HK-2 (cell line): ENCODE results near the gene CMTR2.
A peak's percentile ranks its signal among the peaks of the same experiment; 100 is the strongest.
"Not testable (repeated sequence)": the region's sequence is repeated elsewhere in the genome, so short reads cannot be mapped to it uniquely, and the experiment has no call there.

Source experiments
- DNase-seq: peaks from one replicate; pipeline ENCODE4 v3.0.0-alpha.2; 2018; ENCODE audit not compliant: unreplicated experiment

CMTR2 gene, protein sequence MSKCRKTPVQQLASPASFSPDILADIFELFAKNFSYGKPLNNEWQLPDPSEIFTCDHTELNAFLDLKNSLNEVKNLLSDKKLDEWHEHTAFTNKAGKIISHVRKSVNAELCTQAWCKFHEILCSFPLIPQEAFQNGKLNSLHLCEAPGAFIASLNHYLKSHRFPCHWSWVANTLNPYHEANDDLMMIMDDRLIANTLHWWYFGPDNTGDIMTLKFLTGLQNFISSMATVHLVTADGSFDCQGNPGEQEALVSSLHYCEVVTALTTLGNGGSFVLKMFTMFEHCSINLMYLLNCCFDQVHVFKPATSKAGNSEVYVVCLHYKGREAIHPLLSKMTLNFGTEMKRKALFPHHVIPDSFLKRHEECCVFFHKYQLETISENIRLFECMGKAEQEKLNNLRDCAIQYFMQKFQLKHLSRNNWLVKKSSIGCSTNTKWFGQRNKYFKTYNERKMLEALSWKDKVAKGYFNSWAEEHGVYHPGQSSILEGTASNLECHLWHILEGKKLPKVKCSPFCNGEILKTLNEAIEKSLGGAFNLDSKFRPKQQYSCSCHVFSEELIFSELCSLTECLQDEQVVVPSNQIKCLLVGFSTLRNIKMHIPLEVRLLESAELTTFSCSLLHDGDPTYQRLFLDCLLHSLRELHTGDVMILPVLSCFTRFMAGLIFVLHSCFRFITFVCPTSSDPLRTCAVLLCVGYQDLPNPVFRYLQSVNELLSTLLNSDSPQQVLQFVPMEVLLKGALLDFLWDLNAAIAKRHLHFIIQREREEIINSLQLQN

DNA sequence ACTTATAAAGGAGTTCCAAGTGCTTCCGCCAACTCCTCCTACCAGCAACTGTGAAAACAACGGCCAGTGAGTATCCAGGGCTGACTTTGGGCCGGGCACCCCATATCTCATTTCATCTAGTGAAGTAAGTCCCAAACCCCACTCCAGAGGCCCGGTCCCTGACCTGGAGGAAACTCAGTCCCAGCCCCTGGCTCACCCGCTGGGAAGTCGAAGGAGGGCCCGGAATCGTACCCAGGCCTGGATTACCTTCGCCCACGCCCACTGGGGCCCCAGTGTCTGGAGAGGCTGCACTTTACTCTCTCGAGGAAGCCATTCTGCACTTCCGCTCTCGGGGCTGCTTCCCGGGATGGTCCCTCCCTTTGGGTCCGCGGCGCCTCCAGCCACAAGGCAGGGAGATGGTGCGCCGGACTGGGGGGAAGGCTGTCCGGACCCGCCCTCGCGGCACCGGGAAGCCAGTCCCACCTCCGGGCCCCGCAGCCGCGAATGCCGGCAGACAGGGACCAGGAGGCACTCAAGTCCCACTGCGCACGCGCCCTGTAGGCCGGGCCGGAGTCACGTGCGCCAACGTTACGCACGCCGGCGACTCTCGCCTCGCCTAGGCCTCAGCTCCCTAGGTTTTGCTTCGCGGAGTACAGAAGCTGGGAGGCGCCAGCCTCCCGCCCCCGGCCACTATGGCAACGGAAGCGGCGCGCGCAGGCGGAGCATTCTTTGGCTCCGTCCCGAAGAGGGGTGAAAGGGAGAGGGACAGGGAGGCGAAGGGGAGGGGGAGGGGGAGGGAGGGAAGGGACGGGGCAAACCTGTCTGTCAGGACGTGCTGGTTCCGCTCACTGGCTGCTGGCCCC, at the start of gene CMTR2:
TSS of gene CMTR2 (minus strand) at position 513 of the 842 bp plus-strand sequence. CDS start 3,482 bp downstream, outside the sequence.
- DNase-seq, result peak; percentile 97

DNA sequence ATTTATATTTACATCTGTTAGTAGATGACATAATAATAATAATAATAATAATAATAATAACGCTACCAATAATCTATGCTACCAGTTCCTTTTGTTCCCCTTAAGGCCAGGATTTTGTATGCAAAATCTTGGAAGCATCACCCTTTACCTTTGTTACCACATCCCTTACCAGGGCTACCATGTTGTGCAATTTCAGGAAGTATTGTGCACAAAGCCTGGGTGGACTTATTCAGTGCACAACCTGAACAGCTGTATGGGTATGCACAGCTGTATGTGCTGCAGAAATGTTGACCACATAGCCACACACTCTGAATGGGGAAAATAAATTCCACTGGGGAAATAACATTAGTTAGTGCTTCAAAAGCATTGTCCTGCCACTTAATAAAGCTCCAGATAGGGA, 49.4 kb upstream of the CMTR2 start:
- no peak for DNase-seq

DNA sequence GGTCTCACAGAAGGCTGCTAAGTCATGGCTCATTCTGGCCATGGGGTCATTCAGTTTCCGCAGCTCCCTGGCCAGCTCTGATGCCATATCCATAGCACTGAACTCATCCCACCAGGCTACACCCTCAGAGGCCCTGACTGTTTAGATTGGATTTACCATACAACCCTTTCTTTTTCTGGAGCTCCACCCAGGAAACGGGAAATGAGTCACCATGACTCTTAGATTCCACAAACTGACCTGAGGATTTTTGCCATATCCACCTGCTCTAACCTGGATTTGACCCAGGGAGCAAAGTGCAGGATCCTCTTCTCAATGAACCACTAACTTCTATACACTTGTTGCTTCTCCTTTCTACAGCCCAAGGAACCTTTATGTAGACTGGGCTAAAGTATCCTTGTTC, 49.0 kb upstream of the CMTR2 start:
- DNase-seq, result no peak

DNA sequence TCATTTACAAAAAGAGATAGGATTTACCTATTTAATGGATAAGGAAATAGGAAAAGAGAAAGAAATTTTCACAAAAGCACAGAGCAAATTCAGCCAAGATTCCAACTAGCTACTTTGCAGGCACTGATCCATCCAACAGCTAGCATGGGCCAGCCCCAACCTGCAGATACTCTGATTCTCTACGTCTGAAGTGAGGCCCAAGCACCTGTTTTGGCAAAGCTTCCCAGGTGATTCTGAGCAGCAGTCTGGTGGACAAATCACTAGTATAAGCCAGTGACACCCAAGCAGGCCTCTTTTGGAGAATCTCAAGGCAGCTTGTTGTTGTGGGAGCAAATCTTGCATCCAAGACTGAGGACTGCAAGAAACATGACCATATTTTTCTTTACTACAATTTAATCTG, 48.4 kb upstream of the CMTR2 start:
- no peak for DNase-seq

DNA sequence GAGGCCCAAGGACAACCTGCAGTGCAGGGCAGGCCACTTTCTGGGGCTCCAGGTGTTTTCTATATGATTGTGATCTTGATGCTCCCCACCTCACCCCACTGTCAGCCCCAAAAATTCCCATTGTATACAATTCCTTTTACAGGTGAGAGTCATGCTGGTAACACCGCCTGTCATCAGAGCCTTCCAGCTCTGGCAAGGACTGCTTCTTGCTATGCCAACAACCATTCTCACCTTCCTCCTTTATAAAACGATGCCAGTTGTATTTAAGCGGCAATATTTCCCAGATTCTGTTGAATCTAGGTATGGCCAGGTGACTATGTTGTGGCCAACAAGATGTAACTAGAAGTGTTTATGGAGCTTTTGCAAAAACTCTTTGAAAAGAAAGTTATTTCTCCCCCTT, 38.9 kb upstream of the CMTR2 start:
- no peak for DNase-seq

DNA sequence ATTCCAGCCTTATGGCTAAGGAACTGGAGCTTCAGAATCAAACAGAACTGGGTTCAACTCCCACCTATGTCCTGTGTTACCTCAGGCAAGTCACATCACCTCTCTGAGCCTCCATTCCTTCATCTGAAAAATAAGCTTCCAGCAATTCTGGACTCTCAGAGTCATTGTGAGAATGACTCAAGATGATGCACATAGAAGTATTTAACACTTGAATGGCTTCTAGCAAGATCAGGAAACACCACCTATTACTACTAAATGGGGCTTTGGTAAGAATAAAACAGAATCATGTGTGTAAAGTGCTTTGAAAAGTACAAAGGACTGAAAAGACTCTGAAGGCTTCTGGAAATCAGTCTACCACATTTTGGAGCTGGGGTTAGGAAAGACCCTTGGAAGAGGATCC, 38.5 kb upstream of the CMTR2 start:
- no peak for DNase-seq

DNA sequence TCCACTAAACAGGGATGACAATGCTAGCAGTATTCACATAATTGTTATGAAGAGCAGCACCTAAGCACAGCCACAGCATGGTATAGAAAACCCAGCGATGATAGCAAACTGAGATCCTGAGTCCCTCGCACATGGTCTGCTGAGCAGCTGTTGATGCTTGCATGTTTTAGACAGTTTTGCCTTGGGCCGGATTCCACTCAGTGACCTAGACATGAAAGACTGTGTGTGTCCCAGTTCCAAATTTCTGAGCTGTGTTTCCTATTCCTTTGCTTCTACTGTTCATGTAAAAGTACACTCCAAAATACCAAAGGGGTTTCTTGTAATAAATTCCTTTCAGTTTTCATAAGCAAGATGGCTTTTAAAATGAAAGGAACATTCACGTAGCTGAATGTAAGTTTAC, 30.8 kb upstream of the CMTR2 start:
- DNase-seq, result no peak

DNA sequence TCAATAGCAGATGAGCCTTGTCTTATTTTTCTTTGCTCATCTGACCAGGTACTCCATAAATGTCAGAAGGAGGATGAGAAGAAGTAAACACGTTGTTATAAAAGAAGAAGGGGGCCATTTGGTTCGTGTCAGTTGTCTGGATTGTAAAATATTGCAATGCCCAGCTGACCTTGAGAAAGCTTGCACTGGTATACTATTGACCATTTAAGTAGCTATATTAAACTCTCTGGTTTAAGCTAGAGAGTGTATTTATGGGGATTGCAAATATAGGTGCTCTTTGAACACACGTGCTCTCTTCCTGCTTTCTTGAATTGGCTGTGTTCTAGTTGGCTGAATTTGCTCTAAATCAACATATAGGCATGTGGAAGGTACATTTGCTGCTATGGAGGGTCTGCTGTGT, 26.1 kb upstream of the CMTR2 start:
- no peak for DNase-seq

DNA sequence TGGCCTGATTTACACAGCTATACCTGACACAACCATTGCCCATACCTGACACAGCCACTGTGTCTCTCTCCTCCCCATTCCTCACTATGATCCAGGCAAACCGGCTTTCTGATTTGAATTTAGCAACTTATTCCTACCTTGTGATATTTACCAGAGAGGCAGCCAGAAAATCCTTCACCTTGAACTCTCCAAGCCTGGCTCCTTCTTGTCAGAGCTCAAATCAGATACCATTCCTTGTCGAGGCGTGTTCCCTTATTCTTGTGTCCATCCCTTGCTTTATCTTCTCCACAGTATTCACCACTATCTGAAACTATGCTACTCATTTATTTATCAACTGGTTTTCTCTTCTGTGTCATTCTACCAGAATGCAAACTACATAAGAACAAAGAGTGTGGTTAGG, 24.4 kb upstream of the CMTR2 start:
- not testable (repeated sequence) for DNase-seq

DNA sequence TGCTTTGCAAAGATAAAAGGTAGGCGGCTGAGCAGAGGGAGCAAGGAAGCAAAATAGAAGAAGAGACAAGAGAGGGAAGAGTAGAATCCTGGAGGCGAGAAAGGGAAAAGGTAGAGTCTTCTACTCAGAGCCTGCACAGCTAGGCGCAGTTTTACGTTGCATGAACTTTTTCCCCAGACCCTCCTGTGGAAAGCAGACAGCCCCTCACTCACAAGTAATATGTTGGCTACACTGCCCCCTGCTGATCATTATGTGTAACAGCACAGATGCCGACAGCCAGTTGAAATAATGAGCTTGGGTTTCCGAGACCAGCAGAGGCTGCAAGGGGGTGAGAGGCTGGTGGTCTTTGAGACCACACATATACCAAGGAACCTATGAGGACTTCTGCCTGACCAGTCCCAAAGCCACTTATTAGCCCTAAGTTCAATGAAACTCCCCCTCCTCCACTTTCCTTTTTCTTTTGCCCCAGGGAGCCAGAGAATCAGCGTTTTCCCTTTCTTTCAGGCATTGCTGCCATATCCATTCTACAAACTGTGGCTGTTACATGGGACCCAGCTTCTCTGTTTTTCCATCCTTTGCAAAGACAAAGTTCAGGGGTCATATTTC, 22.5 kb upstream of the CMTR2 start:
- no peak for DNase-seq

DNA sequence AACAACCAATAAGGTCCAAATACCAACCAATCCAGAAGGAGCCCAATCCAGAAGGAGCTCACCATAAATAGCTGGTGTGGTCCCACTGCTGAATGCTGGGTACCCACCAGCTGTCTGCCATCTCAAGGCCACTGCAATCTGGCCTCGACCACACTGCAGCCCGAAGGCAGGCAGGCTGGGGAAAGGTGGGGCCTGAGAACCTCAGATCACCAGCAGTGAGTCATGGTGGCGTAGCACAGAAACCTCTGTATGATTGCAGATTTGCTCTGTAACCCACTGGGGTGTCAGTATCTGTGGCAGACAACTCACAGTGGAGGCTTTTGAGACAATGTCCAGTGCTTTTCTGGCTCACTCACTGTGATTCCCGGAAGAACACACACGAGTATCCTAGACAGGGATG, 14.7 kb upstream of the CMTR2 start:
- no peak for DNase-seq

DNA sequence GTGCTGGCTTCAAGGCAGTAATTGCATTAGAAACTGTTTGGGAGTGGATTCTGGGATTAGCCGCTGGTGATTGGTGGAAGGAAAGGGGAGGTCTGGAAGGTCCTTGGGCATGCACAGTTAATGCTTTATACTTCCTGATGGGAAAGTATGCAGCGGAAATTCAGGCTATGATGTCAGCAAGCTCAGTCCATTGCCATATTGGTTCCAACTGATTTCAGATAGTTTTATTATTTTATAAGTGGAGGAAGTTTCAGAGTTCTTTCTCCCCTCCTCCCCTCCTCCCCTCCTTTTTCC, 8.1 kb upstream of the CMTR2 start:
- no peak for DNase-seq

DNA sequence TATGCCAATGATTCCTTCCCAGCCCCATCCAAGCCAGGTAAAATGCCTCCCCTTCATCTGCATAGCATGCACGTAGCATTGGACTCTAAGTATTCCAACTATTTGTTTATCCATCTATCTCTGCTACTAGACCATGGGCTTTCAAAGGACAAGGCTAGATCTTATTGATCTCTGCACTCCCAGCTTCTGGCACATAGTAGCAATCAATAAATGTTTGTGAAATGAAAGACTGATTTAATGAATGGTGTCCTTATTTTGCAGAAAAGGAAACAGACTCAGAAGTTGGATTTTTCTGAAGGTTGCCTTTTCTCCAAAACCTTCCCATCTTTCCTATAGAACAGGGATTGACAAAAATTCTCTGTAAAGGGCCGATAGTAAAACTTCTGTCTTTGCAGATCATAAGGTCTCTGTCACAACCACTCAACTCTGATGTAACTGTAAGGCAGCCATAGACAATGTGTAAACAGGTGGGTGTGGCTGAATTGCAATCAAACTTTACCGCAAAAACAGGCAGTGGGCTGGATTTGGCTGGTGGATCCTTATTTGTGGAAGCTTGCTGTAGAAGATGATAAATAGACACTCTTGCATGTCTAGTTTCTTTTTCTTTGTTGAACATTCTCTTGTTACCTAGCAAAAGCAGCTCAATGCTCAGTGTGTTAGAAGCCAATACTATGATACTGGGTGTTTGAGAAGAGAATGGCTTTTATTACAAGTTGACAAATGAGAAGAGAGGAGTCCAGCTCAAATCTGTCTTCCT, 7.6 kb upstream of the CMTR2 start:
- DNase-seq, result no peak

DNA sequence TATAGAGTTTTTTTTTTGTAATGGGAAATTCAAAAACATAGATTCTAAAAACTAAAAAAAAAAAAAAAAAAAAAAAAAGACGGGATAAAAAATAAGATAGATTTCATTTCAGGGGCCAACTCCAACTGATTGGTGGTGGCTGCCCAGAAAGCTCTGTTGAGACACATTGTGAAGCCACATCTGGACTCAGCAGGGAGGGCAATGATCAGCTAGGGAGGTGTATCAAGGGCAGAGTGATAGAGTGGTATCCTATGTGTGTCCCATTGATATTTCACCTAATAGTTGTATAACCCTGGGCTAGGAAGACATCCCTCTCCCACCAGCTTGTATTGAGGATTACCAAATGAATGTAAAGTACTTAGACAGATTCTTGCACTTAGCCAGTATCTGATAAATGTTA, 6.7 kb upstream of the CMTR2 start:
- DNase-seq, result no peak

DNA sequence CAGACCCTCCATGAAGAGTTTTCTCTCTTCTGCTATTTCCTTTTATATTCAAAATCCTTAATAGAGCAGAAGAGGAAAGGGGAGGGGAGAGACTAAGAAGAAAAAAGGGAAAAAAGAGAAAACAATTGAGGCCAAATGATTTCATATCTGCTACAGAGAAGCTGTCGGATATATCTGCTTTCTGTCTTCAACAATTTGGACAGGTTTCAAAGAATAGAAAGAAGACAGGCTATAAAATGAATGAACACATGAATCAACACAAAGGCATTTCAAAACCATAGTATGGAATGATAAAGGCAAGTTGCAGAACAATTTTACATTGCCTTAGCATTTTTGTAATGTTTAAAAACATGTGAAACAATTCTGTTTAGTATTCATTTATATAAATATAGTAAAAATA, 4.7 kb upstream of the CMTR2 start:
- DNase-seq, result no peak

DNA sequence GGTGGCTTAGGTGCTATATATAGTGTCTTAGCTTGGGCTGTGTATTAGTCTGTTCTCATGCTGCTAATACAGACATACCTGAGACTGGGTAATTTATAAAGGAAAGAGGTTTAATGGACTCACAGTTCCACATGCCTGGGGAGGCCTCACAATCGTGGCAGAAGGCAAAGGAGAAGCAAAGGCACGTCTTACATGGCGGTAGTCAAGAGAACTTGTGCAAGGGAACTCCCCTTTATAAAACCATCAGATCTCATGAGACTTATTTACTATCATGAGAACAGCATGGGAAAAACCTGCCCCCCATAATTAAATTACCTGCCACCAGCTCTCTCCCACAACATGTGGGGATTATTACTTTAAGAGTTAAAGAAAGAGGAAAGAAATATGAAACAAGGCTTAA, 2.9 kb upstream of the CMTR2 start:
- DNase-seq, result not testable (repeated sequence)

DNA sequence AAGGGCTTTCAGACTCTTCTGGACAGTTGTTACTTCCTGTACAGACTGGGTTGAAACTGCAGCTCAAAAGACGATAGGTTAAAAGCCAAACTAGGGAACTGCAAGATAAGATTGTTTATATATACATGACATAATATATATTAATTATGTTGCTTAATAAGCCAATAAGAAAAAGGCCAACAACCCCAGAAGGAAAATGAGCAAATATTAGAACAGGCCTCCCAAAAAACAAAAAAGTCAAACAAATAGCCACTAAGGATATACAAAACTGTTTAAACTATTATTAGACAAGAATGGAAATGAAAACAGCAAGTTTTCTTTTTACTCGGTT, 495 bp upstream of the CMTR2 start:
- DNase-seq, result no peak

DNA sequence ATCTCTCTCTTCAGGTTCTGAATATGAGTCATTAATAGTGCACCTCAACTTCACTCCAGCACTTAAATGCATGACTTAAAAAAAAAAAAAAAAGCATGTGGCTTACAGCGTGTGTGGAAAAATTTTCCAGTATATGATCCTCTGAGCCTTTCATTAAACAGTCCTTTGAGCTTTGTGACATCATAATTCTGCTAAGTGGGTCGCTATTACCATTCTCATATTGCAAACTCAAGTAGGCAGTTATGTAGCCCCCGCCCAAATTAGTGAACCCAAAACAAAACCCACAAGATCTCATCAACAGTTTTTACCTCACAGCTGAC, 672 bp downstream of the CMTR2 start:
- DNase-seq, result no peak

DNA sequence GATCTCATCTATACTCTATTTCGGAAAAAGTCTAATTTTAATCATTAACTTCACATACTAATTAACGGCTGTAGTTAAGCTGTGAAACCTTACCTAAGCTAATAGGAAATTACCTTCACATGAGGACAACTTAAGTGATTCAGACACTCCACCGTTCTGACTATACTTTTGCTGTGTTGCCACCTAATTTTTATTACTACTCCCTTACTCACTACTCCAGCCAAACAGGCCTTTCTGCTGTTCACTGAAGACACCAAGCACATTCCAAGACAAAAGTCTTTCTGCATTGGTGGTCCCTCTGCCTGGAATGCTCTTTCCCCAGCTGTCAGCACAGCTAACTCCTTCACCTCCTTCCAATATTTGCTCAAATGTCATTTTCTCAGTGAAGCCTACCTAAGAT, 1.3 kb downstream of the CMTR2 start:
- no peak for DNase-seq

DNA sequence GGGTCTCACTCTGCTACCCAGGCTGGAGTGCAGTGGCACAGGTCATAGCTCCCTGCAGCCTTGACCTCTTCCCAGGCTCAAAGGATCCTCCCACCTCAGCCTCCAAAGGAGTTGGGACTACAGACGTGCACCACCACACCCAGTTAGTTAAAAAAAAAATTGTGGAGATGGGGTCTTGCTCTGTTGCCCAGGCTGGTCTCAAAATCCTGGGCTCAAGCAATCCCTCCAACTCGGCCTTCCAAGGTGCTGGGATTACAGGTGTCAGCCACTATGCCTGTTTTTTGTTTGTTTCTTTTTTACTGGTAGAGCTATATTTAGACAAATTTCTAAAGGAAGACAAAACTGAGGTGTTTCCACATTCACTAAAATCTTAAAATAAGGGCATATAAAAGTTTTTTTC, 1.7 kb downstream of the CMTR2 start:
- DNase-seq, result no peak

DNA sequence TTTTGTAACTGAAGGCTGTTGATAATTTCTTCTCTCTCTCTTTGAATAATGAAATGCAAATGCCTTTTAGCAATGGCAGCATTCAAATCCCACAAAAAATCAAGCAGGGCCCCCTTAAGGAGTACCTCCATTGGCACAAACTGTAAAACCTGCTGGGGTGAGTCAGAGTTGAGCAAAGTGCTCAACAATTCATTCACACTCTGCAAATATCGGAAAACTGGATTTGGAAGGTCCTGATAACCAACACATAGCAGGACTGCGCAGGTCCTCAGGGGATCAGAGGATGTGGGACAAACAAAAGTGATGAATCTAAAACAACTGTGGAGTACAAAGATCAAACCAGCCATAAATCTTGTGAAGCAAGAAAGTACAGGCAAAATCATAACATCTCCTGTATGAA, 5.6 kb downstream of the CMTR2 start:
- DNase-seq, result no peak

DNA sequence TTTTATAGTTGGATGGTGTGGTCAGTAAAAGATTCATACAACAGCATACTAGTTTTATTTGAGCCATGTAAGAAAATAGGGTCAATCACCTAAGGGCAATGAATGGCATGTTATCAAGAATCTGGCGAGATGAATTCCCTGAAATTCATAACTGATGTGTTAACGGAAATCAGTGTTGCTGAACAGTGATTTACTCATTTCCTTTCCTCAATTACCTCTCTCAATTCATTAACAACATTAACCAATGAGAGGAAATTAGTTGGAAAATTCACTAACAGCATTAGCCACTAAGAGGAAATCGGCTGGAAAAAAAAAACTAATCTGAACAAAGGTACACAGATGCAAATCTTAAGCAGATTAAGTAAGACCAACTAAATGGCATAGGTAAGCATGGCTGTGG, 6.3 kb downstream of the CMTR2 start:
- DNase-seq, result no peak
